ENCODE results near the gene NFIC. TPM values are rescaled to one million over a fixed set of nuclear protein-coding genes. Genes with fewer than 3 reads are reported as not detected.

NFIC gene
- total RNA-seq, 1 experiment from 2014 or later: 8.0 TPM

GRCh38 chr19:3454656-3455392 lies 88.4 kb downstream of the NFIC start:
- Mint-ChIP-seq H3K27ac (peak overlapping the region in 1 of 3 experiments; percentile 55; a peak in 1 of 7 replicates), H3K27me3 (ENCODE audit: low read depth) (peaks cover 22% of the 10 kb centered on the region), H3K4me1 (peaks cover 11 to 23% of the 10 kb centered on the region in 2 experiments), H3K9me3 (no peaks in the 10 kb centered on the region), H3K4me3 (no peak overlapping the region), H3K36me3 (ENCODE audit: insufficient read depth in 1 of 3, low read depth in 3 of 3) (no peaks in the 10 kb centered on the region)
- Histone ChIP-seq H3K18ac (ENCODE audit: insufficient read length, low read depth, low read length) (no peak overlapping the region), H3K79me1 (ENCODE audit: insufficient read depth, low read depth, low read length, poor library complexity, severe bottlenecking) (no peaks in the 10 kb centered on the region), H3T11ph (ENCODE audit: low read length) (no peak overlapping the region), H3K27me3 (ENCODE audit: insufficient read depth, low read length) (peaks cover 1% of the 10 kb centered on the region; the same call in 1 of the 2 replicates), H3K79me2 (ENCODE audit: insufficient read depth, low read length) (no peaks in the 10 kb centered on the region), H2BK12ac (ENCODE audit: insufficient read length, low read depth, low read length) (no peak overlapping the region), H2AFZ (ENCODE audit: low read length) (no peak overlapping the region), H2AK5ac (ENCODE audit: insufficient read length, low read length) (no peak overlapping the region), H4K91ac (ENCODE audit: insufficient read length, low read depth, low read length) (no peak overlapping the region), H4K20me1 (ENCODE audit: control insufficient read depth, insufficient read depth, insufficient read length) (peaks cover 2% of the 10 kb centered on the region), H4K5ac (ENCODE audit: insufficient read length, low read depth, low read length) (no peak overlapping the region), H3K27ac (ENCODE audit: insufficient read length, low read depth, low read length) (no peak overlapping the region), H3K23me2 (ENCODE audit: insufficient read length, low read depth, low read length, poor library complexity, severe bottlenecking) (peaks cover 3% of the 10 kb centered on the region), H3K9ac (ENCODE audit: extremely low read depth, insufficient read length, low read length) (no peak overlapping the region), H3K4ac (ENCODE audit: low read depth, low read length) (no peak overlapping the region), H2BK20ac (ENCODE audit: low read depth, low read length, poor library complexity, severe bottlenecking) (no peak overlapping the region), H2BK120ac (ENCODE audit: low read depth, low read length, poor library complexity, severe bottlenecking) (no peak overlapping the region), H3K23ac (ENCODE audit: insufficient read length, low read depth, low read length) (no peak overlapping the region), H3K4me2 (ENCODE audit: insufficient read depth, insufficient read length, low read length) (no peak overlapping the region), H3K4me1 (ENCODE audit: insufficient read depth, low read length) (no peaks in the 10 kb centered on the region; the same call in 1 of the 2 replicates), H2BK15ac (ENCODE audit: low read depth, low read length) (no peak overlapping the region), H2BK5ac (ENCODE audit: insufficient read length, low read length) (no peak overlapping the region), H3K56ac (ENCODE audit: insufficient read length, low read depth, low read length) (no peak overlapping the region), H3K9me3 (ENCODE audit: control insufficient read depth, low read depth, low read length) (no peaks in the 10 kb centered on the region), H3K14ac (ENCODE audit: insufficient read depth, low read length) (no peak overlapping the region; the same call in 1 of the 2 replicates), H4K8ac (replicated peaks; ENCODE audit: insufficient read length, low read depth, low read length) (no peak overlapping the region)
- no peak for TF ChIP-seq CTCF (conservative IDR thresholded peaks at IDR 0.05)
- WGBS (ENCODE audit: extremely low coverage, insufficient read length, low lambda C conversion rate): no CpG with 5 or more reads among the region's 15 CpGs
- DNase-seq: no peak
